Measurements from ENCODE around the gene EIF1.

DNA sequence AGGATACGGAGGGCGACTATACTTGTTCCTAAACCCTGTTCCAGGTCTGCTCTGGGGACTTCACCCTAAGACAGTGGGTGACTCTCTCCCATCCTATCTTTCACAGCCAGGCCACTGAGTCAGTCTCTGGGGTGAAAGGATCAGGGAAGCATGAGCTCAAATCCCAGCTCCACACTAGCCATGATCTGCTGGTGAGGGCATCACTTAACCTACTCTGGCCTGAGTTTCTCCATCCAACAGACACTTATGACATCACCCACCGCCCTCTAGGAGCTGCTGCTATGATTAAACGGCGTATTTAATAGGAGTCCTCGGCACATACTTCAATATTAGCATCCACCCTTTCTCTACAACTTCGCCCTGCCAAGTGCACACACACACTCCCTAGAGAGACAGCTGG lies 33.5 kb downstream of the EIF1 start:
- TF ChIP-seq, protein P1, sequence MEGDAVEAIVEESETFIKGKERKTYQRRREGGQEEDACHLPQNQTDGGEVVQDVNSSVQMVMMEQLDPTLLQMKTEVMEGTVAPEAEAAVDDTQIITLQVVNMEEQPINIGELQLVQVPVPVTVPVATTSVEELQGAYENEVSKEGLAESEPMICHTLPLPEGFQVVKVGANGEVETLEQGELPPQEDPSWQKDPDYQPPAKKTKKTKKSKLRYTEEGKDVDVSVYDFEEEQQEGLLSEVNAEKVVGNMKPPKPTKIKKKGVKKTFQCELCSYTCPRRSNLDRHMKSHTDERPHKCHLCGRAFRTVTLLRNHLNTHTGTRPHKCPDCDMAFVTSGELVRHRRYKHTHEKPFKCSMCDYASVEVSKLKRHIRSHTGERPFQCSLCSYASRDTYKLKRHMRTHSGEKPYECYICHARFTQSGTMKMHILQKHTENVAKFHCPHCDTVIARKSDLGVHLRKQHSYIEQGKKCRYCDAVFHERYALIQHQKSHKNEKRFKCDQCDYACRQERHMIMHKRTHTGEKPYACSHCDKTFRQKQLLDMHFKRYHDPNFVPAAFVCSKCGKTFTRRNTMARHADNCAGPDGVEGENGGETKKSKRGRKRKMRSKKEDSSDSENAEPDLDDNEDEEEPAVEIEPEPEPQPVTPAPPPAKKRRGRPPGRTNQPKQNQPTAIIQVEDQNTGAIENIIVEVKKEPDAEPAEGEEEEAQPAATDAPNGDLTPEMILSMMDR (IDR thresholded peaks at IDR 0.05), result no peak
- no peak for TF ChIP-seq POLR2A (IDR thresholded peaks at IDR 0.05)
